HG03354 (cell line): Measurements from ENCODE around the gene MFF.
"Not testable (repeated sequence)": the region's sequence is repeated elsewhere in the genome, so short reads cannot be mapped to it uniquely, and the experiment has no call there.

Experiments used
- ATAC-seq: cut with Tn5 transposase; IDR thresholded peaks from one replicate; pipeline ENCODE4 v1.9.1; 2021; ENCODE audit warnings: mild to moderate bottlenecking; ENCODE audit not compliant: unreplicated experiment, poor library complexity, severe bottlenecking

The MFF gene

DNA sequence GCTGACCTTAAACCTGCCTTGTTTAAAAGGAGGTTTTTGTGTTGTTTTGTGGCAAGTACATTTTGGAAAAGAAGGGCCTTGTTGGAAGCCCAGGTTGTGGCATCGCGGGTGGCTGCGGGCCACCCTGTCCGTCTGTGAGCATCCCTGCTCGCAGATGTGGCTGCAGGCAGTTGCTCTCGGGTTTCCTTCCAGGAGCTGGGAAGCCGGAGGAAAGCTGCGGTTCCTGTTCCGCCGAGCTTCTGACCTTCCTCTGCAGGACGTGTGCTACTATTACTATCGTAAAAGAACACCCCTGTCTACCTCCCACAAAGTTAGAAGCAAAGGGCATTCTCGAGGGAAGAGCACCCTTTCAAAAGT lies 766 bp downstream of the MFF start:
- peak; percentile 9 for ATAC-seq

DNA sequence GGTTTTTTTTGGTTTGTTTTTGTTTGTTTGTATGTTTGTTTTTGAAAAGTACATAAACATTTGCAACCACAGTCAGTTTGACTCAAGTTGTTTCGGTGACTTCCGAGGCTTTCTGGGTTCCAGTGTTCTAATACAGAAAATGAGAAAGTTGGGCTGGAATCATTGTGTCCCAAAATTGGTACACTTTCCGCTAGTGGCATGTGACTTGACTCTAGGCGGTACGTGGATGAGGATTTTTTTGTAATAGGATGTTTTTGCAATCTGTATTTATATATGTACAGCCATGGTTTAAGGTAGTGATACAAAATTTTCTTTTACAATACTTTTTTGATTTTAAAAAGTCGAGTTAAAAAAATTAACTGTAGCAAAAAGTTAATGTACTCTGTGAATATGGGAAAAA lies 1.7 kb downstream of the MFF start:
- ATAC-seq, result no peak

DNA sequence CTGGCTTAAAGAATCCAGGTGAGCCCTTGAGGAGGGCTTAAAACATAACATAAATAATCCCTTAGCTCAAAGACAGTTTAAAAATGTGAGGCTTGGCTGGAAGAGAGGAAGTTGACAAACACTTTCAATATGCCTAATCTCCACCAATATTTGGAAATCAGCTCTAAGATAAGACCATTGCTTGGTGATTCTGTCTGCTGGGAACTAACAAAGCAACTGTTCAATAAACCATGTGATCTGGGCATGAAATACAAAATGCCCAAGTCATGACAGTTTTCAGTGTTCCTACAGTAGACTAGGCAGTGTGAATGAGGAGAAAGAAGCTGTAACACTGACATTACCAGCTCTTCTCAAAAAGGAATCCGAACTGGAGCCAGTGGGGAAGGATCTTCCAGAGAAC lies 10.7 kb downstream of the MFF start:
- ATAC-seq, result no peak

DNA sequence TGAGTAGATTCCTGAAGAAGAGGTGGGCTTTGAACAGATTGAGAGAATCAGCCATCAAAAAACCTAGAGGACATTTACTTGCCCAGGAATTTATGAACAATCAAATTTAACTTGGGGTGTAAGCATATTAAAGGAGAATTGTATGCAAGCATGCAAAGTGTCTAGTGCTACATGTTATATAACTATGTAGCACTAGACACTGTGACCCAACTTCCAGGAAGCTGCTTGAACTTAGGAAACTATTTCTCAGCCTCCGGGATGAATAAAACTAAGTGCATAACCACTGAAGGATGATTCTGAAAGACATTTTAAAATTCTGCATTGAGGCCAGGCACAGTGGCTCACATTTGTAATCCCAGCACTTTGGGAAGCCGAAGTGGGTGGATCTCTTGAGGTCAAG lies 12.4 kb downstream of the MFF start:
- ATAC-seq, result no peak

DNA sequence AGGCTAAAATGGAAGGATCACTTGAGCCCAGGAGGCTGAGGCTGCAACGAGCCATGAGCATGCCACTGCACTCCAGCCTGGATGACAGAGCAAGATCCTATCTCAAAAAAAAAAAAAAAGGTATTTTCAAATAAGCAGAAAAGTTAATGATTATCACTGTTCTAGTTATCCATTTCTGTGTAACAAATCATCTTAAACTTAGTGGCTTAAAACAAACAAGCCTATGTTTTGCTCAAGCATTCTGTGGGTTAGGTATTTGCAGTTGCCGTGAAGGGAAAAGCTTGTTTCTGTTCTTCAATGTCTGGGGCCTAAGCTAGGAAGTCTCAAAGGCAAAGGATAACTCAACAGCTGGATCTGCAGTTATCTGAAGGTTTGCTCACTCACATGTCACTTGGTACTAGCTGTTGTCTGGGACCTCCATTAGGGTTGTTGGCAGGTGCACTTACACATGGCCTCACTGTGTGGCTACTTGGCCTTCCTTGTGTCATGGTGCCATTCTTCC lies 14.1 kb downstream of the MFF start:
- ATAC-seq, result peak; percentile 73

DNA sequence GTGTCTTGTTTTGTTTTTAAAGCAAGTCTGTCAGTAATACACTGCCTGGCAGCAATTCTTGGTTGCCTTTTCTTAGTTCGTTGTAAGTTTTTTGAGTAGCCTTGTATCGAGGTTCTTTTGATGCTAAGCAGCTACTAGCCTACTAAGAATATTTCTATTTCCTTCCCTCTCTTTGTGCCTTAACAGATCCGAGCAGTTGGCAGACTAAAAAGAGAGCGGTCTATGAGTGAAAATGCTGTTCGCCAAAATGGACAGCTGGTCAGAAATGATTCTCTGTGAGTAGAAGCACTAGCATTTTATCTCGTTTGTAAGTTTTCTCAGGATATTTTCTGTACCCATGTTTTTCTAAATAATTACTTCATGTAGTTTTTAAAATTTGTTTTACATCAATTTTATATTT lies 15.1 kb downstream of the MFF start:
- no peak for ATAC-seq

DNA sequence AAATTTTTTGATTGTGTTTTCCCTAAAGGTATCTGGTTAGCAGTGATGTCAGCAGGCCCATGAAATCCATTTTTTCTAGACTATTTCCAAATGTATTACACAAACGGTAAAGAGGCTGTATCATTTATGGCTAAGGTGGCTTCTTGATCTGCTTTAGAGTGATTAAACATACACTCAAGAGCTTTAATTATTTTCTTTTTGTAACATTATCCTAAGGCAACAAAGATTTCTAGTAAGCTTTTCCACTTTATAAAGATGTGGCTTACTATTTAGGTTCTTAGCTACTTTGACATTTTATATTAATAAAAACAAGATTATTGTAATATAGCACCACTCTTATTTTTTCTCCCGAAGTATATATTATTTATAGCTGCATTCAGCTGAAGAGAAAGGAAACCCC lies 16.5 kb downstream of the MFF start:
- ATAC-seq, result no peak

DNA sequence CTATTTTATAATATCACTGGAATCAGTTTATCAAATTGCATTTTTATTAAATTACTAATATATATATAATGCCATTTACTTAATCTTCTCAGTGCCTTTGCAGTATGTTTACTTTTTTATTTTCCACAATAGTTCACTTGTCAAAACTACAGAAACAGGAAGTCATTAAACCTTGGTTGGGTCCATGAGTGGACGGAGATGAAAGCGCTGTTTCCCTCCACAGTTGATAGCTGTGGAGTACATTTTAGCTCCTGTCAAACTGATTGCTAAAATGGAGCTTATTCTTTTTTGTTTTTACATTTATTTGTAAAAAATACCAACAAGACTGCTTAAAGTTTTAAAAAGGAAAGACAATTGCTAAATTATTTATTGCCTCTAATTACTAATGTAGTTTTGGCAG lies 19.2 kb downstream of the MFF start:
- no peak for ATAC-seq

DNA sequence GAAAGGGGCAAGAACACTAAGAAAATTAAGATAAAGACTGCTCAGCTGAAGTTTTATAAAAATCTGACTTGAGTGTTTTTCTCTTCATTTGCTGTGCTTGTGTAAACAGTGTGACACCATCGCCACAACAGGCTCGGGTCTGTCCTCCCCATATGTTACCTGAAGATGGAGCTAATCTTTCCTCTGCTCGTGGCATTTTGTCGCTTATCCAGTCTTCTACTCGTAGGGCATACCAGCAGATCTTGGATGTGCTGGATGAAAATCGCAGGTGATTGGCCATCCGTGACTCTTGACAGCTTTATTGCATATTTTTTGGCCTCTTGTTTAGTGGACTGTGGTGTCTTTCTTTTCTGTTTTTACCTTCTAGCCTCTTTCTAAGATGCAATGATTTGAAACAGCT lies 22.1 kb downstream of the MFF start:
- ATAC-seq, result no peak

DNA sequence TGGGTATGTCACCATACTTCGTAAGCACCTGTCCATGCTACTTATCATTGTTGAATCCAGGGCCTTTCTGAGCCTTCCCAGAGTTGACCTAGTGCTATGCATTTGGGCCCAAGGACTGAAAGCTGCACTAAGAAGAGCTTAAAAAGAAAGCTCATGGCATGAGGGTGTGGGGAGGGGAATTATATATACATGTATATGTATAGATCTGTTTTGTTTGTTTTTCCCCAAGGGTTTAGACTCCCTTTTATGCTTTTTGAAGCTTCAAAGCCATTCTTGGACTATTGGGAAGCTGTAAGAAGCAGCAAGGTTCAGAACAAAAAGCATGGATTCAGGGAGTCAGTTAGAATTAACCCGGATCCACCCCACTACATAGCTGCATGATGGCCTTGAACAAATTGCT lies 23.3 kb downstream of the MFF start:
- no peak for ATAC-seq

DNA sequence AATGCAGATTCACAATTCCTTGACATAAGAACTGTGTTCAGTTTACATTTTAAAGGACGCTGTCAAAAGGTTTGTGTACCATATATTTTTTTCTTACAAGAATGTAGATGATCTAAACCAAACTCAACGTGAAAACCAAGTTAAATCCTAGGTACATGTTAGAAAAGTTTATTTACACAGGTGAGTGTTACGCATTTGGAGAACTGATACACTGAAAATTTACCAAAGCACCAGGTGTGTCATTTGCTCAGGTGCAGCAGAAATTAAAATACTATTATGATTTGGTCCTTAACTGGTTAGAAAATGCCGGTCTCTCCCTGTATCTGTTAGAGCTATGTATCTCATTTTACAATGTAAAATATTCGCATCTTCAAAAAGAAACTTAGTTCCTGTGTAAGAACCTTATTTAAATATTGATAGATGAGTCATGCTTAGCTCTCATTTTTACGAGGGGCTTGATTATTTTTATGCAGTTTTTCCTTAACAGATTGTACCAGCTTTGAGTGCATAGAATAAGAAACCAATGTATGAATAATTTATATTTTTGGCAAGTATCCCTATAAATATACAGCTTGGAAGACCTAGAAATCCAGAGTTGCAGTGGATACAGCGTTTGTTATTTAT lies 25.1 kb downstream of the MFF start:
- no peak for ATAC-seq

DNA sequence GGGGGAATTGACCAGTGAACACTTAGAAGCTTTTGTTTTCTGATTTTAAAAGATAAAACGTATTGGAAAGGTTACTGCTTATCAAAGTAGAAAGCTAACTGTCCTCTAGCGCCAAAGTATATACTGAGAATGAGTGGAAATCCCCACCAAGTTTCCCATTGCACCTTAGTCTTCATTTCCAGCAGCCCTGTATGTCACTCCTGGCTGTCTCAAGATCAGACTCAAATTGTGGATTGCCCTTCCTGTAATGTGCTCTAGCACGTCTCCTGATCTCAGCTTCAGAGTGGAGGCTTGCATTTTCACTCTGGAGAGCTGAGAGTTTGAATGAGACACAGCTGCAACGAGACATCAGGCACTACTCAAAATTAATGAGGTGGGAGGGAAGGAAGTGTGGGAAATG lies 26.6 kb downstream of the MFF start:
- ATAC-seq, result peak; percentile 65

DNA sequence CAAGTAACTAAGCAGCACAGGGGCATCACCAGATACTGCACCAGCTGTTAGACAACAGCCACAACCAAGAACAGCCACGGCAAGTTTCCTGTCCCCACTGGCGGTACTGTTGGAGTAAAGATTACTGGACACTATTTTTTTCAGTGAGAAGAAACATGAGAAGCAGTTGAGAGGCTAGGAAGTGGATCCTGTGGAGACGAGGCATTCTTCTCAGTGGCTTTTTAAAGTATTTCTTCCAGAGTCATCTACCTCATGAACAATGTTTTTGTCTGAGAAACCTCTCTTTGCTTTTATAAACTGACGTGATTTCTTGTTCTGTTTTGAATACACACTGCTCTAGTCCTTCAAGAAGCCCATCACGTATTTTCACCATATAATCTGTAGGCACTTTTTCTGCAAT lies 35.3 kb downstream of the MFF start:
- ATAC-seq, result no peak

DNA sequence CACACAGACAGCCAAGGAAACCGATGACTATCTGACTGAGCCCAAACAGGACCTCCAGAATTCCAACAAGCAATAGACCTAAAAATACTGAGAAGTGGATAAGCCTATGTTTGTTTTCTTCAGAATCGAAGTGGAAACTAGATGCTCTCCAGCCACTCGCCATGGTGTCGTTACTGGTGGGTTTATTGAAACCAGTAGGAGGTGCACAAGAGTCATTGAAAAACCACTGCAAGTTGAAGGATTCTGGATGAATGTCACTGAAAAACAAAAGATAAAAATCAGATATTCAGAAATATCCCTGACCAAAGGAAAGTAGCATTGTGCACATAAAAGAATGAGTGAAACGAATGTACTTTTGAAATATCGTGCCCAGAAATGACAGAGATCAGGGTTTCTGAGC lies 38.7 kb downstream of the MFF start:
- ATAC-seq, result no peak

DNA sequence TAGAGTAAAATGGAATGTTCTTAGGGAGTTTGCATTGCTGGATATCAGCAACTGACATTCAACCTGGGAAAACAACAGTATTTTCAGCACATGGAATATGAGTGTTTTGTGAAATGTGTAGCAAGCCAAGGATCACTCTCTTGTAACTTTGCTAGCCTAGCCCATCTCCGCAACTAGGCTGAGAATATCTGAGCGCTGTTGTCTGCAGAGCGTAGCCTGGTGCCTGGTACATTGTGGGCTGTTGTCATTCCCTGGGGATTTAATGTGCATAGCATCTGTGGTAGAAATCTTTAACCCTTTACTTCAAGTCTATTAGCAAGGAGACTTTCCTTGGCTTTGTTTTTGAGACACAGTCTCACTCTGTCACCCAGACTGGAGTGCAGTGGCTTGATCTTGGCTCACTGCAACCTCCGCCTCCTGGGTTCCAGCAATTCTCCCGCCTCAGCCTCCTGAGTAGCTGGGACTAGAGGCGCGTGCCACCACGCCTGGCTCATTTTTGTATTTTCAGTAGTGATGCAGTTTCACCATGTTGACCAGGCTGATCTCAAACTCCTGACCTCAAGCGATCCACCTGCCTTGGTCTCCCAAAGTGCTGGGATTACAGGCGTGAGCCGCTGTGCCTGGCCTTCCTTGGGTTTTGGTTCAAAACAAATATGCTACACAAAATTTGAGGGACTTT lies 39.7 kb downstream of the MFF start:
- ATAC-seq, result not testable (repeated sequence)

DNA sequence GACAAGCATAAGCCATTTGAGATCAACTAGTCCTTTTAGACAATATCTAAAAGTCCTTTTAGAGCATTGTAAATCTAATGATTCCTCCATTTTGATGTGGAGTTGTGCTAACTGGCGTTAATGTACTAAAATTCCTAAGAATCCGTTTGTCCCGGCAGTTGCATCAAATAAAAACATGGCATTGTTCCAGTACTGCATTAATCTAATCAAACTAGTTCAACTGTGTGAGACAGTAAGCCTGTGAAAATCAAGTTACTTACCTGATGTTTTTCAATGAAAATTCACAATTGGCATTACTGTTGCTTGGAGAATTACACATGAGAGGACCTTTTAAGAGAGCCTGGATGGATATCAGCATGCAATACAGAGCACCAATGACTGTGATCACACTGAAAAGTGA lies 40.8 kb downstream of the MFF start:
- ATAC-seq, result no peak

DNA sequence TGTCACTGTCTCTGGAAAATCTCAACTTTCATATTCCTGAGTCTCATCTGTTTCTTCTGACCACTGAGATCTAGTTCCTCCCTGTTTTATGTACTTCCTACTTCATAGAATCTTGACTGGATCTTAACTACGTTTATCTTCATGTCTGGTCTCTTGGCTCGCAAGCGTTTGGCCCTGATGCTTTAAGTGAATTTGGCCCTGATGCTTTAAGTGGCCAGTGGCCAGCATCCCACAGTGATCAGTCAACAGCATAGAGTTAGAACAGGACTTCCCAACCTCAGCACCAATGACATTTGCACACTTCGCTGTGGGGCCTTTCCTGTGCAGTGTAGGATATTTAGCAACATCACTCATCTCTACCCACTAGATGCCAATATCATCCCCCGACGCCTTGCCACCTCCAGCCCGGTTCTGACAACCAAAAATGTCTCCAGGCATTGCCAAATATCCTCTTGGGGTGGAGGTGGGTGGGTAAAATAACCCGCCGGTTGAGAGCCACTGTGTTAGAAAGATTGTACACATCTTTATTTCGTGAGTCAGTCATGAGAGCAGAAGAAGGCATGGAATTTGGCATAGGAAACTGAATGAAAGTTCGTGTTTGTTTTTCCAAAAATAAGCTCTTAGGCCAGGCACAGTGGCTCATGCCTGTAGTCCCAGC lies 41.8 kb downstream of the MFF start:
- no peak for ATAC-seq

DNA sequence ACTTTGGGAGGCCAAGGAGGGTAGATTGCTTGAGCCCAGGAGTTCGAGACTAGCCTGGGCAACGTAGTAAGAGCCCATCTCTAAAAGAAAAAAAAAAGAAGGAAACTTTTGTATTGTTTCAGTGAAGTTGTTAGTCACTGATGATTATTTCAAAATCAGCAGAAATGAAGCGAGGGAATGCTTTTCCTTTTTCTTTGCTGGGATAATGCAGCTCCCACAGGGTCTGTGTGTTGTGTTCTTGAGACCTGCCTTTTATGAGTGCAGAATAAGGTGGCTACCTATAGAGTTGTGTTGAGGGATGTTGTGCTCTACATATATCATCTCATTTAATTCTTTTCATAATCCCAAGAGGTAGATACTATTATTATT lies 42.4 kb downstream of the MFF start:
- no peak for ATAC-seq

DNA sequence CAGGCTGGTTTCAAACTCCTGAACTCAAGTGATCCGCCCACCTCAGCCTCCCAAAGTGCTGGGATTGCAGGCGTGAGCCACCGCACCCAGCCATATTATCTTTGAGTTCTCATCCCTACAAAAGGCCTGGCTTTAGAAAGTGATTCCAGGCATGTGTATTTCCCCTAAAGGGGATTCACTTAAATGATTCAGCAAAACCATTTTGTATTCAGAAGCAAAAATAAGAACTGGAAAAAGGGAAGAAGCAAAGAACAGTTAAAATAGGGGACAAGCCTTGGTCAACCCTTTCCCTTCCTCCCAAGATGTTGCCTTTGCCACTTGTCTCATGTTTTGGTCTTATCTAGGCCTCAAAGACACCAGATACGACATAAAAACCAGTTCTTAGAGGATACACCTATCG lies 43.5 kb downstream of the MFF start:
- ATAC-seq, result no peak

DNA sequence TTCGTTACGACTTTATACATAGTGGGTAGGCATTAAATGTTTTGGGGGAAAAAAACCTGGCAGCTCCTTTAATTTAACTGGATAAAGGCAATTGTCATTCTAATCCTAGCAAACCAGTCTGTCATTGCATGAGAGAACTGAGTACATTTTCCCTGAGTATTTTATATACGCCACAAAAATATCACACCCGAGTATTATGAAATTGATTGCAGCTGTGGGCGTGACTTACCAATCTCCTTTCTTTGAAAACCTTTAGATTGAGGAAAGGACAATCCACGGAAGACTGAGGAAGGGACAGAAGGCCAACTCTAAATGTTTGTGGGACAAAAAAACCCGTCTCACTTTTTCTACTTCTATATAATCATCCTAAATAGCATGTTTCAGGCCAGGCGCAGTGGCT lies 45.0 kb downstream of the MFF start:
- ATAC-seq, result no peak

DNA sequence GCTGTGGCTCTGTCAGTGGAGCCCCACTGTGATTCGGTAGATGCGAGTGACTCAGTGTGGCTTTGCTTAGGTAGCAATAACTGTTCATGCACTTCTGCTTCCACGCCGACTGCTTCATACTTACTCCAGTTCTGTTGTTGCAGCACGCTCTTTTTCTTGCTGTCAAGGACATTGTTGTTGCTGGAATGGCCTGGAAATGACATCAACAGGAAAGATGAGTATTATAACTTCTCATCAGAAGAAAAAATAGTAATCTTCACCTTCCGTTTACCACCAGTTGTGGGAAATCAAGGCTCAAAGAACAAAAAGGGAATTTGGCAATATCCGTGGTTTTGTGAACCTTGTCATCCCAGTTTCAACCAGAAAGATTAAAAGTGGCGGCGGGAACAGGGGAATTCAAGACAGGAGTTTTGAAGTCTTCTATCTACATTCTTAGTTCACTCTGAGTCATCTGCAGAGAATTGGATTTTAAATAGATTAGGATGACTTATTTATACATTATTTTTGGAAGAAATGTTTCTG lies 45.8 kb downstream of the MFF start:
- ATAC-seq, result no peak
